ENCODE results near the gene DHRS7C. TPM values are rescaled to one million over a fixed set of nuclear protein-coding genes. Genes with fewer than 3 reads are reported as not detected.

DHRS7C gene
- total and polyA plus RNA-seq, 4 donors = 0.26 to 0.28 TPM; not detected in 2

DNA sequence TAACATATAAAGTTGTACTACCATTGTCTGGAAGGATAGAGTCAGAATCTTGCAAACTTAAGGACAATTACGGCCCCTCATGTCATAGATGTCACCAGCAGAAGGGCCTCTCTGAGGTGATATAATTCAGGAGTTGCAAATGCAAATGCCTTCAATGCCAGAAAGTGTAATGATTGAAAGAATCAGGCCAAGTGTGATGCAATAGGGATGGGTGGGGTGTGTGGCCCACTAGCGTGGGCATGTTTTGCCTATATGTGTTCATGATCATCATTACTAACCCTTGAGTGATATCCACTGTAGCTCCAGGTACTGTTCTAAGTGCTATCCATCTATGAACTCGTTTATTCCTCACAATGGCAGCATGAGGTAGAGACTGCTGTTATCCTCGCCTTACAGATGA, 1.1 kb downstream of the DHRS7C start:
- H3K4me1 ChIP-seq (ENCODE audit: control insufficient read depth in 4 of 4, insufficient read depth in 4 of 4, low read length in 3 of 4) = no peaks in the 10 kb centered on the region
- no peak overlapping the region for H3K9ac ChIP-seq (ENCODE audit: low read depth in 1 of 2, low read length in 2 of 2)
- no peak for DNase-seq (ENCODE audit: low spot score)
- no peaks in the 10 kb centered on the region for H3K9me3 ChIP-seq (ENCODE audit: control insufficient read depth in 4 of 4, low read length in 3 of 4)
- H3K36me3 ChIP-seq (ENCODE audit: control insufficient read depth in 4 of 4, insufficient read depth in 3 of 4, low read depth in 1 of 4, low read length in 3 of 4) = no peaks in the 10 kb centered on the region
- H3K27ac ChIP-seq (ENCODE audit: low read depth in 1 of 2, low read length in 2 of 2) = no peak overlapping the region
- no peak overlapping the region for H3K4me3 ChIP-seq (ENCODE audit: low read depth in 1 of 3, low read length in 3 of 3)
- H3K27me3 ChIP-seq (ENCODE audit: control insufficient read depth in 4 of 4, insufficient read depth in 4 of 4, low read length in 3 of 4) = no peaks in the 10 kb centered on the region
- WGBS = 70% methylated on average over 4 of the region's 4 CpGs
- no peak for TF ChIP-seq FOXA1 (IDR thresholded peaks at IDR 0.05)
- TF ChIP-seq, protein P1, sequence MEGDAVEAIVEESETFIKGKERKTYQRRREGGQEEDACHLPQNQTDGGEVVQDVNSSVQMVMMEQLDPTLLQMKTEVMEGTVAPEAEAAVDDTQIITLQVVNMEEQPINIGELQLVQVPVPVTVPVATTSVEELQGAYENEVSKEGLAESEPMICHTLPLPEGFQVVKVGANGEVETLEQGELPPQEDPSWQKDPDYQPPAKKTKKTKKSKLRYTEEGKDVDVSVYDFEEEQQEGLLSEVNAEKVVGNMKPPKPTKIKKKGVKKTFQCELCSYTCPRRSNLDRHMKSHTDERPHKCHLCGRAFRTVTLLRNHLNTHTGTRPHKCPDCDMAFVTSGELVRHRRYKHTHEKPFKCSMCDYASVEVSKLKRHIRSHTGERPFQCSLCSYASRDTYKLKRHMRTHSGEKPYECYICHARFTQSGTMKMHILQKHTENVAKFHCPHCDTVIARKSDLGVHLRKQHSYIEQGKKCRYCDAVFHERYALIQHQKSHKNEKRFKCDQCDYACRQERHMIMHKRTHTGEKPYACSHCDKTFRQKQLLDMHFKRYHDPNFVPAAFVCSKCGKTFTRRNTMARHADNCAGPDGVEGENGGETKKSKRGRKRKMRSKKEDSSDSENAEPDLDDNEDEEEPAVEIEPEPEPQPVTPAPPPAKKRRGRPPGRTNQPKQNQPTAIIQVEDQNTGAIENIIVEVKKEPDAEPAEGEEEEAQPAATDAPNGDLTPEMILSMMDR (IDR thresholded peaks at IDR 0.05; ENCODE audit: low read depth, low read length, missing input control) = no peak
- TF ChIP-seq GABPA (IDR thresholded peaks at IDR 0.05 in 1 of 2, conservative IDR thresholded peaks at IDR 0.05 in 1 of 2) = no peak
- TF ChIP-seq NR2F2 (IDR thresholded peaks at IDR 0.05) = no peak
- TF ChIP-seq, protein P2, sequence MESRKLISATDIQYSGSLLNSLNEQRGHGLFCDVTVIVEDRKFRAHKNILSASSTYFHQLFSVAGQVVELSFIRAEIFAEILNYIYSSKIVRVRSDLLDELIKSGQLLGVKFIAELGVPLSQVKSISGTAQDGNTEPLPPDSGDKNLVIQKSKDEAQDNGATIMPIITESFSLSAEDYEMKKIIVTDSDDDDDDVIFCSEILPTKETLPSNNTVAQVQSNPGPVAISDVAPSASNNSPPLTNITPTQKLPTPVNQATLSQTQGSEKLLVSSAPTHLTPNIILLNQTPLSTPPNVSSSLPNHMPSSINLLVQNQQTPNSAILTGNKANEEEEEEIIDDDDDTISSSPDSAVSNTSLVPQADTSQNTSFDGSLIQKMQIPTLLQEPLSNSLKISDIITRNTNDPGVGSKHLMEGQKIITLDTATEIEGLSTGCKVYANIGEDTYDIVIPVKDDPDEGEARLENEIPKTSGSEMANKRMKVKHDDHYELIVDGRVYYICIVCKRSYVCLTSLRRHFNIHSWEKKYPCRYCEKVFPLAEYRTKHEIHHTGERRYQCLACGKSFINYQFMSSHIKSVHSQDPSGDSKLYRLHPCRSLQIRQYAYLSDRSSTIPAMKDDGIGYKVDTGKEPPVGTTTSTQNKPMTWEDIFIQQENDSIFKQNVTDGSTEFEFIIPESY (IDR thresholded peaks at IDR 0.05) = no peak
- no peak for TF ChIP-seq RAD21 (IDR thresholded peaks at IDR 0.05)
- TF ChIP-seq, protein P3, sequence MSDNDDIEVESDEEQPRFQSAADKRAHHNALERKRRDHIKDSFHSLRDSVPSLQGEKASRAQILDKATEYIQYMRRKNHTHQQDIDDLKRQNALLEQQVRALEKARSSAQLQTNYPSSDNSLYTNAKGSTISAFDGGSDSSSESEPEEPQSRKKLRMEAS (IDR thresholded peaks at IDR 0.05) = no peak
- TF ChIP-seq, protein P4, sequence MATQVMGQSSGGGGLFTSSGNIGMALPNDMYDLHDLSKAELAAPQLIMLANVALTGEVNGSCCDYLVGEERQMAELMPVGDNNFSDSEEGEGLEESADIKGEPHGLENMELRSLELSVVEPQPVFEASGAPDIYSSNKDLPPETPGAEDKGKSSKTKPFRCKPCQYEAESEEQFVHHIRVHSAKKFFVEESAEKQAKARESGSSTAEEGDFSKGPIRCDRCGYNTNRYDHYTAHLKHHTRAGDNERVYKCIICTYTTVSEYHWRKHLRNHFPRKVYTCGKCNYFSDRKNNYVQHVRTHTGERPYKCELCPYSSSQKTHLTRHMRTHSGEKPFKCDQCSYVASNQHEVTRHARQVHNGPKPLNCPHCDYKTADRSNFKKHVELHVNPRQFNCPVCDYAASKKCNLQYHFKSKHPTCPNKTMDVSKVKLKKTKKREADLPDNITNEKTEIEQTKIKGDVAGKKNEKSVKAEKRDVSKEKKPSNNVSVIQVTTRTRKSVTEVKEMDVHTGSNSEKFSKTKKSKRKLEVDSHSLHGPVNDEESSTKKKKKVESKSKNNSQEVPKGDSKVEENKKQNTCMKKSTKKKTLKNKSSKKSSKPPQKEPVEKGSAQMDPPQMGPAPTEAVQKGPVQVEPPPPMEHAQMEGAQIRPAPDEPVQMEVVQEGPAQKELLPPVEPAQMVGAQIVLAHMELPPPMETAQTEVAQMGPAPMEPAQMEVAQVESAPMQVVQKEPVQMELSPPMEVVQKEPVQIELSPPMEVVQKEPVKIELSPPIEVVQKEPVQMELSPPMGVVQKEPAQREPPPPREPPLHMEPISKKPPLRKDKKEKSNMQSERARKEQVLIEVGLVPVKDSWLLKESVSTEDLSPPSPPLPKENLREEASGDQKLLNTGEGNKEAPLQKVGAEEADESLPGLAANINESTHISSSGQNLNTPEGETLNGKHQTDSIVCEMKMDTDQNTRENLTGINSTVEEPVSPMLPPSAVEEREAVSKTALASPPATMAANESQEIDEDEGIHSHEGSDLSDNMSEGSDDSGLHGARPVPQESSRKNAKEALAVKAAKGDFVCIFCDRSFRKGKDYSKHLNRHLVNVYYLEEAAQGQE (IDR thresholded peaks at IDR 0.05) = no peak
- TF ChIP-seq YY1 (IDR thresholded peaks at IDR 0.05) = no peak
- no peak for TF ChIP-seq HNF4G (IDR thresholded peaks at IDR 0.05)
- TF ChIP-seq JUND (IDR thresholded peaks at IDR 0.05) = no peak

DNA sequence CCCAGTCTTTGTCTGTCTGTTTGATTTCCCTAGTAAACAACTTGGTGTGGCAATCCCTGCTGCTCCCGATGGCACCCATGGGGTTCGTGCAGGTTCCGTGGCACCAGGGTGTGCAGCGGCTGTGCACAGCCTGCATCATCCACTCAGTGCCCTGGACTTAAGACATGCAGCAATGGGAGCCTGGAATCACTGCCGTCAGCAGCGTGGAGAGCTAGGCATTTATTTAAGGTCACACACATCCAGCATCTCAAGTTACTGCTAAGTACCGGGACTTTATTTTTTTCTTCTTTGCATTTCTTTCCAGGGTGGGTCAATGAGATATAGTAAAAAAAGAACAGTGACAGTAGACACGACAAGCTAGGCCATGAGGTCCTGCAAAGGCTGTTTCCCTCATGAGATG, 2.8 kb downstream of the DHRS7C start:
- no peak overlapping the region for H3K9ac ChIP-seq (ENCODE audit: low read depth in 1 of 2, low read length in 2 of 2)
- WGBS = 77% methylated on average over 8 of the region's 8 CpGs
- DNase-seq (ENCODE audit: low spot score) = no peak
- H3K27me3 ChIP-seq (ENCODE audit: control insufficient read depth in 4 of 4, insufficient read depth in 4 of 4, low read length in 3 of 4) = no peaks in the 10 kb centered on the region
- H3K4me3 ChIP-seq (ENCODE audit: low read depth in 1 of 3, low read length in 3 of 3) = no peak overlapping the region
- TF ChIP-seq, protein P3 (IDR thresholded peaks at IDR 0.05) = no peak
- H3K4me1 ChIP-seq (ENCODE audit: control insufficient read depth in 4 of 4, insufficient read depth in 4 of 4, low read length in 3 of 4) = no peaks in the 10 kb centered on the region
- no peaks in the 10 kb centered on the region for H3K9me3 ChIP-seq (ENCODE audit: control insufficient read depth in 4 of 4, low read length in 3 of 4)
- H3K27ac ChIP-seq (ENCODE audit: low read depth in 1 of 2, low read length in 2 of 2) = no peak overlapping the region
- H3K36me3 ChIP-seq (ENCODE audit: control insufficient read depth in 4 of 4, insufficient read depth in 3 of 4, low read depth in 1 of 4, low read length in 3 of 4) = no peaks in the 10 kb centered on the region
